ENCODE measurements around the gene SCYGR6.

DNA sequence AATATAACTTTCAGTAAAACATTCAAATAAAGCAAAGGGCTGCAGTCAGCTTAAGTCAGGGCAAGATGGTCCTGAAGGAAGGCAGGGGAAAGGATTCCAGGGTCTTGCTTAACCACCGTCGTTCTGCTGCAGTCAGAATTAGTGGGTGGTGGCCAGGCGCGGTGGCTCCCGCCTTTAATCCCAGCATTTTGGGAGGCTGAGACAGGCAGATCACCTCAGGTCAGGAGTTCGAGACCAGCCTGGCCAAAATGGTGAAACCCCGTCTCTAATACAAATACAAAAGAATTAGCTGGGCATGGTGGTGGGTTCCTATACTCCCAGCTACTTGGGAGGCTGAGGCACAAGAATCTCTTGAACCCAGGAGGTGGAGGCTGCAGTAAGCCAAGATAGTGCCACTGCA, 13.6 kb downstream of the SCYGR6 start:
- TF ChIP-seq, protein P1, sequence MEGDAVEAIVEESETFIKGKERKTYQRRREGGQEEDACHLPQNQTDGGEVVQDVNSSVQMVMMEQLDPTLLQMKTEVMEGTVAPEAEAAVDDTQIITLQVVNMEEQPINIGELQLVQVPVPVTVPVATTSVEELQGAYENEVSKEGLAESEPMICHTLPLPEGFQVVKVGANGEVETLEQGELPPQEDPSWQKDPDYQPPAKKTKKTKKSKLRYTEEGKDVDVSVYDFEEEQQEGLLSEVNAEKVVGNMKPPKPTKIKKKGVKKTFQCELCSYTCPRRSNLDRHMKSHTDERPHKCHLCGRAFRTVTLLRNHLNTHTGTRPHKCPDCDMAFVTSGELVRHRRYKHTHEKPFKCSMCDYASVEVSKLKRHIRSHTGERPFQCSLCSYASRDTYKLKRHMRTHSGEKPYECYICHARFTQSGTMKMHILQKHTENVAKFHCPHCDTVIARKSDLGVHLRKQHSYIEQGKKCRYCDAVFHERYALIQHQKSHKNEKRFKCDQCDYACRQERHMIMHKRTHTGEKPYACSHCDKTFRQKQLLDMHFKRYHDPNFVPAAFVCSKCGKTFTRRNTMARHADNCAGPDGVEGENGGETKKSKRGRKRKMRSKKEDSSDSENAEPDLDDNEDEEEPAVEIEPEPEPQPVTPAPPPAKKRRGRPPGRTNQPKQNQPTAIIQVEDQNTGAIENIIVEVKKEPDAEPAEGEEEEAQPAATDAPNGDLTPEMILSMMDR (IDR thresholded peaks at IDR 0.05), result no peak
- TF ChIP-seq POLR2A (IDR thresholded peaks at IDR 0.05), result no peak
